ENCODE data around the gene CDCA8. TPM values are rescaled to one million over a fixed set of nuclear protein-coding genes. Genes with fewer than 3 reads are reported as not detected.

The CDCA8 gene
- total and polyA plus RNA-seq, 2 of the 4 experiments (the other 2 are of a cell fraction), result 5.9 to 25.7 TPM

- no peak overlapping the region for H2AFZ ChIP-seq (replicated peaks; ENCODE audit: low read length, poor library complexity)
- no peak overlapping the region for H2BK5ac ChIP-seq (ENCODE audit: low read depth, low read length, poor library complexity, severe bottlenecking)
- H3K23ac ChIP-seq (ENCODE audit: low read depth, low read length), result no peak overlapping the region
- peaks cover 38% of the 10 kb centered on the region for H3K27me3 ChIP-seq (ENCODE audit: control insufficient read depth, insufficient read depth, low read length)
- H3K9me3 ChIP-seq (ENCODE audit: control insufficient read depth, insufficient read depth, low read length), result no peaks in the 10 kb centered on the region
- no peak overlapping the region for H2AK9ac ChIP-seq (replicated peaks; ENCODE audit: low read depth, low read length, poor library complexity)
- no peak overlapping the region for H2BK15ac ChIP-seq (ENCODE audit: low read depth, low read length)
- ChIA-PET POLR2A (ENCODE audit: unreplicated experiment) (no interaction called here), CTCF (interaction anchor here (0.6 kb wide), 1 partner anchor 454 kb away, joined by 4 read pairs; no protein-coding TSS in a partner anchor)
- H4K91ac ChIP-seq (ENCODE audit: insufficient read depth, low read depth, low read length), result no peak overlapping the region
- no peaks in the 10 kb centered on the region for H3K36me3 ChIP-seq (ENCODE audit: control insufficient read depth, insufficient read depth, low read length)
- H3K79me1 ChIP-seq (ENCODE audit: low read depth in 1 of 2, low read length in 2 of 2), result no peaks in the 10 kb centered on the region
- no peak for ATAC-seq (ENCODE audit: low read depth)
- no peak overlapping the region for H3K18ac ChIP-seq (ENCODE audit: low read depth, low read length)
- no peak overlapping the region for H3K4me3 ChIP-seq (ENCODE audit: insufficient read depth, low read depth, low read length)
- no peaks in the 10 kb centered on the region for H3K9me1 ChIP-seq (ENCODE audit: insufficient read depth, low read length)
- WGBS, 2 experiments (ENCODE audit: extremely low coverage in 2 of 2, insufficient read length in 1 of 2), result 80% methylated on average over 1 of the region's 5 CpGs; no CpG with 5 or more reads in 1 of the 2 experiments
- H2BK20ac ChIP-seq (ENCODE audit: low read depth, low read length), result no peak overlapping the region
- no peak overlapping the region for H3K9ac ChIP-seq (ENCODE audit: low read depth, low read length)
- H3K4me1 ChIP-seq (ENCODE audit: control insufficient read depth, insufficient read depth, low read length), result no peaks in the 10 kb centered on the region
- no peaks in the 10 kb centered on the region for H4K20me1 ChIP-seq (ENCODE audit: insufficient read depth, low read length)
- H3K27ac ChIP-seq (ENCODE audit: insufficient read depth, low read length), result no peak overlapping the region
- H2BK120ac ChIP-seq (ENCODE audit: low read depth, low read length), result no peak overlapping the region
- H2AK5ac ChIP-seq (ENCODE audit: low read depth, low read length), result no peak overlapping the region
- no TSS peak for BruUV-seq (replicated peaks)
- no peak for DNase-seq
- no peak overlapping the region for H3K14ac ChIP-seq (replicated peaks; ENCODE audit: low read depth, low read length)
- H3K4me2 ChIP-seq (ENCODE audit: low read depth, low read length), result no peak overlapping the region
- no peak overlapping the region for H3K56ac ChIP-seq (ENCODE audit: extremely low read depth, insufficient read depth, low read length)
- in situ Hi-C loops (cut with MboI; ENCODE audit: low sequenced_read_pairs) (no loop called here), intact Hi-C loops (cut with micrococcal nuclease) (no loop called here), dilution Hi-C loops (cut with HindIII; ENCODE audit: low sequenced_read_pairs, unreplicated experiment) (no loop called here)
- H4K5ac ChIP-seq (ENCODE audit: low read depth, low read length), result no peak overlapping the region
- no peak overlapping the region for H4K8ac ChIP-seq (ENCODE audit: low read depth in 2 of 2, low read length in 2 of 2)
- no peak overlapping the region for H3K4ac ChIP-seq (ENCODE audit: low read depth, low read length)
- TF ChIP-seq USF2 (IDR thresholded peaks at IDR 0.05; ENCODE audit: low read depth, low read length) (no peak), POLR2A (IDR thresholded peaks at IDR 0.05; ENCODE audit: low read depth, low read length) (no peak), MAZ (IDR thresholded peaks at IDR 0.05; ENCODE audit: borderline replicate concordance, low read depth, low read length) (no peak), RCOR1 (IDR thresholded peaks at IDR 0.05; ENCODE audit: insufficient replicate concordance, low read length) (no peak), MAFK (IDR thresholded peaks at IDR 0.05; ENCODE audit: low read depth, low read length) (no peak), SMC3 (IDR thresholded peaks at IDR 0.05; ENCODE audit: low read depth, low read length) (no peak), RAD21 (IDR thresholded peaks at IDR 0.05; ENCODE audit: low read length) (no peak), ELK1 (IDR thresholded peaks at IDR 0.05; ENCODE audit: borderline replicate concordance, low read depth, low read length) (no peak), CHD1 (IDR thresholded peaks at IDR 0.05; ENCODE audit: low read depth, low read length) (no peak), BHLHE40 (IDR thresholded peaks at IDR 0.05; ENCODE audit: low read depth, low read length) (no peak), CTCF (conservative IDR thresholded peaks at IDR 0.05; ENCODE audit: low read depth, low read length) (no peak), FOS (IDR thresholded peaks at IDR 0.05; ENCODE audit: low read depth, low read length) (no peak), CEBPB (IDR thresholded peaks at IDR 0.05; ENCODE audit: low read depth, low read length) (no peak), MXI1 (IDR thresholded peaks at IDR 0.05; ENCODE audit: borderline replicate concordance, low read depth, low read length) (no peak), RFX5 (IDR thresholded peaks at IDR 0.05; ENCODE audit: low read depth, low read length) (no peak), NFE2L2 (IDR thresholded peaks at IDR 0.05; ENCODE audit: low read depth, low read length) (no peak)
Observed at GRCh38 chr1:37730376-37730775, 38.1 kb downstream of the CDCA8 start.

Measured in IMR-90 (cell line).